ENCODE data around the gene NCKAP5. TPM values are rescaled to one million over a fixed set of nuclear protein-coding genes. Genes with fewer than 3 reads are reported as not detected.
"Not testable (repeated sequence)": the region's sequence is repeated elsewhere in the genome, so short reads cannot be mapped to it uniquely, and the experiment has no call there.

Gene NCKAP5
- total RNA-seq, 1 experiment from 2014 or later, result not detected

GRCh38 chr2:133521146-133521745 is 47.0 kb downstream of the NCKAP5 start:
- H3K9me2 ChIP-seq (ENCODE audit: insufficient read depth), result no peaks in the 10 kb centered on the region; the same call in 1 of the 2 replicates
- no peak for DNase-seq
- intact Hi-C loops (cut with micrococcal nuclease; ENCODE audit: unreplicated experiment), result no loop called here
- no peak for TF ChIP-seq EZH2 (IDR thresholded peaks at IDR 0.05; ENCODE audit: low read depth)
- no peak for TF ChIP-seq CTCF (conservative IDR thresholded peaks at IDR 0.05)
- H4K20me1 ChIP-seq (ENCODE audit: insufficient read depth), result no peaks in the 10 kb centered on the region
- H3K27me3 ChIP-seq (ENCODE audit: insufficient read depth, low read depth), result peaks cover 24% of the 10 kb centered on the region; the same call in 1 of the 2 replicates
- no TSS peak for BruUV-seq (replicated peaks)
- H3K27ac ChIP-seq, result no peak overlapping the region
- H3K4me1 ChIP-seq (replicated peaks; ENCODE audit: insufficient read depth), result no peaks in the 10 kb centered on the region
- H2AFZ ChIP-seq, result no peak overlapping the region
- CTCF ChIA-PET, result no interaction called here
- H3K4me2 ChIP-seq, result no peak overlapping the region
- H3K36me3 ChIP-seq (ENCODE audit: low read depth), result no peaks in the 10 kb centered on the region
- H3K79me2 ChIP-seq (ENCODE audit: low read depth), result no peaks in the 10 kb centered on the region
- H3F3A ChIP-seq (ENCODE audit: insufficient read depth, low read depth), result no peaks in the 10 kb centered on the region
- no peak overlapping the region for H3K4me3 ChIP-seq
- no peaks in the 10 kb centered on the region for H3K9me3 ChIP-seq (ENCODE audit: insufficient read depth, low read depth)
- POLR2A ChIA-PET (ENCODE audit: unreplicated experiment), result no interaction called here

GRCh38 chr2:133519677-133520076 is 48.6 kb downstream of the NCKAP5 start:
- DNase-seq; H3K9me2 ChIP-seq (ENCODE audit: insufficient read depth); H3K9me3 ChIP-seq (ENCODE audit: insufficient read depth, low read depth); H3K79me2 ChIP-seq (ENCODE audit: low read depth); BruUV-seq (replicated peaks); H3K36me3 ChIP-seq (ENCODE audit: low read depth); H3F3A ChIP-seq (ENCODE audit: insufficient read depth, low read depth); H3K27ac ChIP-seq; H3K4me2 ChIP-seq; H4K20me1 ChIP-seq (ENCODE audit: insufficient read depth); H3K4me3 ChIP-seq; H2AFZ ChIP-seq; H3K4me1 ChIP-seq (replicated peaks; ENCODE audit: insufficient read depth); POLR2A ChIA-PET (ENCODE audit: unreplicated experiment): not testable (repeated sequence)
- CTCF ChIA-PET, result interaction anchor here (0.8 kb wide), 1 partner anchor 46 kb away, joined by 3 read pairs; no protein-coding TSS in a partner anchor
- peak; percentile 42 for TF ChIP-seq CTCF (conservative IDR thresholded peaks at IDR 0.05)
- intact Hi-C loops (cut with micrococcal nuclease; ENCODE audit: unreplicated experiment), result loop anchor here (5.0 kb wide), 1 partner anchor 323 kb away; no protein-coding TSS in a partner anchor
- H3K27me3 ChIP-seq (ENCODE audit: insufficient read depth, low read depth), result peaks cover 26% of the 10 kb centered on the region; the same call in 1 of the 2 replicates

GRCh38 chr2:133518700-133519344 is 49.4 kb downstream of the NCKAP5 start:
- Histone ChIP-seq H4K20me1 (ENCODE audit: insufficient read depth) (no peaks in the 10 kb centered on the region), H3K36me3 (ENCODE audit: low read depth) (no peaks in the 10 kb centered on the region), H3K27me3 (ENCODE audit: insufficient read depth, low read depth) (peaks cover 26% of the 10 kb centered on the region; the same call in 1 of the 2 replicates), H3K27ac (no peak overlapping the region), H2AFZ (no peak overlapping the region), H3K79me2 (ENCODE audit: low read depth) (no peaks in the 10 kb centered on the region), H3K4me1 (replicated peaks; ENCODE audit: insufficient read depth) (no peaks in the 10 kb centered on the region), H3K9me2 (ENCODE audit: insufficient read depth) (no peaks in the 10 kb centered on the region; the same call in 1 of the 2 replicates), H3F3A (ENCODE audit: insufficient read depth, low read depth) (no peaks in the 10 kb centered on the region), H3K4me3 (no peak overlapping the region), H3K4me2 (no peak overlapping the region), H3K9me3 (ENCODE audit: insufficient read depth, low read depth) (no peaks in the 10 kb centered on the region)
- intact Hi-C loops (cut with micrococcal nuclease; ENCODE audit: unreplicated experiment), result loop anchor here (5.0 kb wide), 1 partner anchor 323 kb away; no protein-coding TSS in a partner anchor
- BruUV-seq (replicated peaks), result no TSS peak
- CTCF ChIA-PET, result interaction anchor here (0.8 kb wide), 1 partner anchor 46 kb away, joined by 3 read pairs; no protein-coding TSS in a partner anchor
- no peak for DNase-seq
- no peak for TF ChIP-seq EZH2 (IDR thresholded peaks at IDR 0.05; ENCODE audit: low read depth)
- TF ChIP-seq CTCF (conservative IDR thresholded peaks at IDR 0.05), result no peak
- POLR2A ChIA-PET (ENCODE audit: unreplicated experiment), result no interaction called here
